GM10847 (cell line): ENCODE results near the gene OR8D2.

ENCODE experiments used
- POLR2A ChIP-seq: IDR thresholded peaks from 2 replicates; pipeline ENCODE4 v1.6.1; 2011; ENCODE audit not compliant: insufficient read length; ENCODE audit errors: extremely low read depth

Gene OR8D2

GRCh38 chr11:124307093-124307492, 12.9 kb downstream of the OR8D2 start:
- TF ChIP-seq POLR2A: no peak

GRCh38 chr11:124302347-124303125, 17.5 kb downstream of the OR8D2 start:
- no peak for TF ChIP-seq POLR2A

GRCh38 chr11:124301548-124301947, 18.4 kb downstream of the OR8D2 start:
- no peak for TF ChIP-seq POLR2A

- TF ChIP-seq POLR2A: no peak
Measured at GRCh38 chr11:124297921-124298320, 22.1 kb downstream of the OR8D2 start.

GRCh38 chr11:124296016-124296415, 24.0 kb downstream of the OR8D2 start:
- no peak for TF ChIP-seq POLR2A

- no peak for TF ChIP-seq POLR2A
Measured at GRCh38 chr11:124294687-124295086, 25.3 kb downstream of the OR8D2 start.

GRCh38 chr11:124285610-124286344, 34.2 kb downstream of the OR8D2 start:
- TF ChIP-seq POLR2A: no peak

GRCh38 chr11:124278261-124278660, 41.7 kb downstream of the OR8D2 start:
- TF ChIP-seq POLR2A: no peak

- TF ChIP-seq POLR2A: no peak
Measured at GRCh38 chr11:124277804-124278203, 42.2 kb downstream of the OR8D2 start.

- TF ChIP-seq POLR2A: no peak
Measured at GRCh38 chr11:124277207-124277606, 42.8 kb downstream of the OR8D2 start.

- no peak for TF ChIP-seq POLR2A
Measured at GRCh38 chr11:124276081-124276480, 43.9 kb downstream of the OR8D2 start.

GRCh38 chr11:124274000-124274399, 46.0 kb downstream of the OR8D2 start:
- TF ChIP-seq POLR2A: no peak
